OCI-LY3 (cell line): ENCODE results near the gene RAD51B.

Source experiments
- H2AFZ ChIP-seq: fragments of 200-600, 300-600 bp; shearing (Covaris generic); 2 replicates; pipeline ENCODE4 v1.6.0; 2014; ENCODE audit warnings: antibody characterized with exemption, low read depth, low read length
- H3K27ac ChIP-seq: fragments of 200-600, 300-600 bp; sonication (generic); 2 replicates; pipeline ENCODE4 v1.5.1; 2014; ENCODE audit warnings: mild to moderate bottlenecking, low read length, moderate library complexity, mixed read lengths
- H3K27me3 ChIP-seq: fragments of 200-600, 300-600 bp; sonication (generic); 2 replicates; pipeline ENCODE4 v1.6.1; 2014; ENCODE audit warnings: low read depth, low read length, mixed read lengths
- H3K36me3 ChIP-seq: fragments of 200-600, 300-600 bp; sonication (generic); replicated peaks from 2 replicates; pipeline ENCODE3; 2014; ENCODE audit warnings: low read depth, low read length, mixed read lengths
- H3K4me1 ChIP-seq: fragments of 300-600, 200-600 bp; sonication (generic); 2 replicates; pipeline ENCODE4 v1.6.1; 2014; ENCODE audit warnings: low read length, mixed read lengths
- H3K4me2 ChIP-seq: fragments of 200-600, 300-600 bp; sonication (generic); 2 replicates; pipeline ENCODE4 v1.6.1; 2014; ENCODE audit warnings: low read length, mixed read lengths
- H3K4me3 ChIP-seq: fragments of 300-600, 200-600 bp; sonication (generic); 2 replicates; pipeline ENCODE4 v1.5.1; 2014; ENCODE audit warnings: antibody characterized with exemption, mild to moderate bottlenecking, low read length, moderate library complexity
- H3K79me2 ChIP-seq: fragments of 300-600, 200-600 bp; shearing (Covaris generic); 2 replicates; pipeline ENCODE4 v1.6.1; 2014; ENCODE audit warnings: mild to moderate bottlenecking, low read length, mixed read lengths
- H3K9ac ChIP-seq: fragments of 300-600, 200-600 bp; shearing (Covaris generic); 2 replicates; pipeline ENCODE4 v1.6.0; 2014; ENCODE audit warnings: mild to moderate bottlenecking, low read length, moderate library complexity
- H3K9me3 ChIP-seq: fragments of 200-600, 300-600 bp; shearing (Covaris generic); 2 replicates; pipeline ENCODE4 v1.6.1; 2014; ENCODE audit warnings: low read length, mixed read lengths; ENCODE audit not compliant: insufficient read depth
- H4K20me1 ChIP-seq: fragments of 200-600, 300-600 bp; sonication (generic); 2 replicates; pipeline ENCODE4 v1.6.1; 2016; ENCODE audit warnings: low read length, mixed read lengths; ENCODE audit not compliant: insufficient read depth
- EZH2phosphoT487 ChIP-seq: fragments of 200-600 bp; shearing (Covaris generic); IDR thresholded peaks from 2 replicates; pipeline ENCODE4 v1.6.1; 2018; ENCODE audit warnings: antibody characterized with exemption, mixed run types, low read depth
- TF ChIP-seq, protein P1 (sequence below): fragments of 200-600, 300-600 bp; sonication (generic); IDR thresholded peaks from 2 replicates; pipeline ENCODE4 v1.5.1; 2014; ENCODE audit warnings: antibody characterized with exemption, low read length, low read depth

RAD51B gene

DNA sequence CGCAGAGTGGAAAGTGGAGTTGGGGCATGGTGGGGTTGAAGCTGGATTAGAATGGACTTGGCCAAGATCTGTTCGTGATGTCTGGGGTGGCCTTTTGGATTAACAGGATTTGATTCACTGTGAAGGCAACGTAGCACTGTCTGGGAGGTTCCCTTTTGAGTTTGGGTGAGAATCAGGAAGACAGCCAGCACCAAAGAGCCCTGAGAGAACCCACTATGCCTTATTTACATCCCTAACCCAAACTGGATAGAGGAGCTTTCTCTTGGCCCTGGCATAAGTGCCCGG is 703.7 kb downstream of the RAD51B start:
- no peak overlapping the region for H3K4me2 ChIP-seq
- no peak overlapping the region for H2AFZ ChIP-seq
- no peaks in the 10 kb centered on the region for H3K27me3 ChIP-seq
- no peaks in the 10 kb centered on the region for H3K79me2 ChIP-seq
- H3K27ac ChIP-seq = no peak overlapping the region
- no peaks in the 10 kb centered on the region for H3K9me3 ChIP-seq
- no peak overlapping the region for H3K4me3 ChIP-seq
- TF ChIP-seq, protein P1, sequence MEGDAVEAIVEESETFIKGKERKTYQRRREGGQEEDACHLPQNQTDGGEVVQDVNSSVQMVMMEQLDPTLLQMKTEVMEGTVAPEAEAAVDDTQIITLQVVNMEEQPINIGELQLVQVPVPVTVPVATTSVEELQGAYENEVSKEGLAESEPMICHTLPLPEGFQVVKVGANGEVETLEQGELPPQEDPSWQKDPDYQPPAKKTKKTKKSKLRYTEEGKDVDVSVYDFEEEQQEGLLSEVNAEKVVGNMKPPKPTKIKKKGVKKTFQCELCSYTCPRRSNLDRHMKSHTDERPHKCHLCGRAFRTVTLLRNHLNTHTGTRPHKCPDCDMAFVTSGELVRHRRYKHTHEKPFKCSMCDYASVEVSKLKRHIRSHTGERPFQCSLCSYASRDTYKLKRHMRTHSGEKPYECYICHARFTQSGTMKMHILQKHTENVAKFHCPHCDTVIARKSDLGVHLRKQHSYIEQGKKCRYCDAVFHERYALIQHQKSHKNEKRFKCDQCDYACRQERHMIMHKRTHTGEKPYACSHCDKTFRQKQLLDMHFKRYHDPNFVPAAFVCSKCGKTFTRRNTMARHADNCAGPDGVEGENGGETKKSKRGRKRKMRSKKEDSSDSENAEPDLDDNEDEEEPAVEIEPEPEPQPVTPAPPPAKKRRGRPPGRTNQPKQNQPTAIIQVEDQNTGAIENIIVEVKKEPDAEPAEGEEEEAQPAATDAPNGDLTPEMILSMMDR = no peak
- no peak for TF ChIP-seq EZH2phosphoT487
- no peaks in the 10 kb centered on the region for H3K36me3 ChIP-seq
- H3K9ac ChIP-seq = no peak overlapping the region
- H3K4me1 ChIP-seq = peaks cover 76% of the 10 kb centered on the region
- no peaks in the 10 kb centered on the region for H4K20me1 ChIP-seq

DNA sequence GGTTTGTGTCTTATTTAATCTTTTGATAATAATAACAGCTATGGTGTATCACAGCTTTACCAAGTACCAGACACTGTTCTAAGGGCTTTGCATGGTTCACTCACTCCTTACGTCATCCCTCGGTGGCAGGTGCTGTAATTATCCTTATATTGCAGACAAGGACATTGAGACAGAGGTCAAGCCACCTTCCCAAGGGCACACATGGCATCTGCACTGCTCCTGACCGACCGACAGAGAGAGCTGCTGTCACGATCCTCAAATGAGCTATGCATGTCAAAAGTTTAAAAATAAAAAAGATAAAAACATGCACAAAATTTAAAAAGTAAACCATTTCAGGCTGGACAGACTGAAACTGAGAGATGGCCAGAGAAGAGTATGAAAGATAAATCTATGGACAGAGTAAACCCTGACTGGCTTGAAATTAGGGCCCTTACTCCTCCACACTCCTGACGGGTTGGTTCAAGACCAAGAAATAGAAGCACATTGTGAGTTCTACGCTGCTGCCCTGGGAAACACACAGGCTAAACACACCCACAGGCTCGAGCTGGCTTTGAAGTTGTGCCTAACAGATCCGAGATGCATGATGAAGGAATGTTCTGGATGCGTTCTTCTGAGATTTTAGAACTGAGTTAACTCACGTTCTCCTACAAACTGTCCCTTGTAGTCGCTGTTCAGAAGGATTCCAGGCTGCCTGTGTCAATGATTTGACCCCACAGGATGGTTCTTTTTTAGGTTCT is 704.6 kb downstream of the RAD51B start:
- Histone ChIP-seq H3K9ac (no peak overlapping the region), H3K4me1 (peaks cover 78% of the 10 kb centered on the region), H3K36me3 (peaks cover 3% of the 10 kb centered on the region), H3K27me3 (no peaks in the 10 kb centered on the region), H3K27ac (no peak overlapping the region), H3K9me3 (peaks cover under 1% of the 10 kb centered on the region; the same call in 1 of the 2 replicates), H4K20me1 (no peaks in the 10 kb centered on the region), H3K4me2 (no peak overlapping the region), H3K79me2 (no peaks in the 10 kb centered on the region), H2AFZ (no peak overlapping the region), H3K4me3 (no peak overlapping the region)
- TF ChIP-seq, protein P1 = peak; percentile 53
- TF ChIP-seq EZH2phosphoT487 = no peak

DNA sequence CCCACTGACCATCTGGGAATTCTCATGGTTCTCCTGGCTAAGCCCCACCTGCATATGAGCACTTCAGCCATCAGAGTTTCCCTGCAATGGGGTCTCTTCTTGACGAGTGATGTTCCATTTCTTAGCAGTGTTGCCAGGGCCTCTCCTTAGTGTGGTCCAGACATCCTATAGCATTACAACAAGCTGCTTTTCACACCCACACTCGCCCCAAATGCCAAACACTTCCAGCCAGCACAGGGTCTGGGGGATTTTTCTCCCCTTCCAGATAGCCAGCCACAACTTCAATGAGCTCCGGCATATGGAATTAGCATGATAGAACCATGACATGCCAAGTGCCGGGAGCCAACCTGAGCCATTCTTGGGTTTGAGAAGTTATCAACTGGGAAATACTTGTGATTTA is 705.9 kb downstream of the RAD51B start:
- TF ChIP-seq EZH2phosphoT487 = no peak
- TF ChIP-seq, protein P1 = no peak
- Histone ChIP-seq H3K4me3 (no peak overlapping the region), H3K4me1 (peaks cover 65% of the 10 kb centered on the region), H3K27me3 (no peaks in the 10 kb centered on the region), H3K9me3 (peaks cover 11% of the 10 kb centered on the region; the same call in 1 of the 2 replicates), H2AFZ (no peak overlapping the region), H3K9ac (no peak overlapping the region), H3K79me2 (no peaks in the 10 kb centered on the region), H3K27ac (no peak overlapping the region), H4K20me1 (no peaks in the 10 kb centered on the region), H3K36me3 (peaks cover 9% of the 10 kb centered on the region), H3K4me2 (no peak overlapping the region)

DNA sequence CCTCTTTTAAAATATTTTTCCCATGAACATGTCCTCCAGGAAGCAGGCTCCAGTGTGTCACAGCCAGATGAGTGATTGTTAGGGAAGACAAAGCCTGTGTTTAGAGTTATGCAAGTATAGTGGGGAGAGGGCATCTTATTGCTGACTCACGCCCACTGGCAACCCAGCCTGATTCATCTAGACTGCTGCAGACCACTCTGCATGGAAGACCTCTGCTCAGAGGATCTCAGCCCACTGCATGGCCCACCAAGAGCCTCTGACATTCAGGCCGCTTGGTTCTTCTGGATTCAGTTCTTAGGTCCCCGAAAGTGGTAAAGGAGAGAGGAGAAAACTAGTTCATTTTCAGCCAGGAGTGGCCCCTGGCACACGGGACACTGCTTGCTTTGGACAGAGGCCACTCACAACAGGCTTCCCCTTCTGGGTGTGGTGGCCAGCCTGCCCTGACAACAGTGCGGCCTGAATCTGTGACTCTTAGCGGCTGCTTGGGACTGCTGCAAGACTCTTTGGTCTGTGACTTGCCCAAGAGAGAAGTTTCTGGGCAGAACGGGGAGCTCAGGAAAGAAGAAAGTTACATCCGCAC is 707.0 kb downstream of the RAD51B start:
- H4K20me1 ChIP-seq = no peaks in the 10 kb centered on the region
- no peak overlapping the region for H2AFZ ChIP-seq
- H3K27ac ChIP-seq = no peak overlapping the region
- no peak overlapping the region for H3K9ac ChIP-seq
- H3K9me3 ChIP-seq = peaks cover 12% of the 10 kb centered on the region; the same call in 1 of the 2 replicates
- peaks cover 54% of the 10 kb centered on the region for H3K4me1 ChIP-seq
- peaks cover 9% of the 10 kb centered on the region for H3K36me3 ChIP-seq
- no peaks in the 10 kb centered on the region for H3K79me2 ChIP-seq
- no peak for TF ChIP-seq EZH2phosphoT487
- TF ChIP-seq, protein P1 = no peak
- no peaks in the 10 kb centered on the region for H3K27me3 ChIP-seq
- no peak overlapping the region for H3K4me2 ChIP-seq
- no peak overlapping the region for H3K4me3 ChIP-seq
